K562 (cell line): Measurements from ENCODE around the gene NIPAL3. TPM values are rescaled to one million over a fixed set of nuclear protein-coding genes. Genes with fewer than 3 reads are reported as not detected.

Experiments
- ATAC-seq: fragments of 200-7000 bp; cut with Tn5 transposase; 3 replicates; pipeline ENCODE4 v1.9.1; 2020; ENCODE audit warnings: moderate library complexity
- BruUV-seq: library from RNA; stranded (reverse); fragments of 400-500 nt; replicated peaks from 2 replicates; lab custom pipeline; 2021; lab: Mats Ljungman, UMichigan
- CTCF ChIA-PET: fragments of 300-600 bp; formaldehyde crosslinking; extraction: SDS; loops from one replicate; lab custom pipeline; 2021; ENCODE audit warnings: low intra/inter-chr PET ratio; lab: Yijun Ruan, JAX
- POLR2A ChIA-PET: fragments of 300-600, 350-650 bp; sonication (Branson Sonifier 250); formaldehyde crosslinking; extraction: SDS; loops from one replicate; lab custom pipeline; 2021; ENCODE audit warnings: antibody characterized with exemption, inconsistent platforms; lab: Yijun Ruan, JAX
- DNase-seq, 4 experiments: peaks; one replicate each; pipeline versions ENCODE4 v3.0.0 to v3.0.0-alpha.2; 2011 to 2018; ENCODE audit warnings: low spot score in 3 of 4, mixed read lengths in 3 of 4; ENCODE audit errors: extremely low read depth in 1 of 4
- FAIRE-seq: peaks from 2 replicates; lab custom pipeline; 2011; peaks lifted over from hg19 to GRCh38; lab: Jason Lieb, UNC
- H2AFZ ChIP-seq: 2 replicates; pipeline ENCODE4 v1.6.0; 2011; ENCODE audit warnings: low read depth, low read length, control low read depth, inconsistent platforms
- H3K27ac ChIP-seq: fragments of 200-600 bp; 3 replicates; pipeline ENCODE4 v1.8.0; 2011; ENCODE audit warnings: low read depth, mild to moderate bottlenecking, control low read depth, inconsistent platforms, low read length, moderate library complexity, mixed read lengths; ENCODE audit errors: extremely low read depth
- H3K27me3 ChIP-seq, 2 experiments: fragments of 300-600 bp in 1 of 2; 2 replicates in 1 of 2; 3 replicates in 1 of 2; pipeline versions ENCODE4 v1.6.0 to v1.8.0; 2011; ENCODE audit warnings: inconsistent platforms in 2 of 2, low read length in 2 of 2, mild to moderate bottlenecking in 1 of 2, mixed read lengths in 1 of 2, moderate library complexity in 1 of 2; ENCODE audit not compliant: control insufficient read depth in 2 of 2, insufficient read depth in 2 of 2
- H3K36me3 ChIP-seq: fragments of 300-600 bp; 3 replicates; pipeline ENCODE4 v1.8.0; 2011; ENCODE audit warnings: mild to moderate bottlenecking, low read length, inconsistent platforms; ENCODE audit not compliant: control insufficient read depth, insufficient read depth
- H3K4me1 ChIP-seq, 2 experiments: fragments of 200-600 bp in 1 of 2; replicated peaks in 1 of 2; 2 replicates in 1 of 2; 3 replicates in 1 of 2; pipeline versions ENCODE4 v1.5.1 to v1.8.0; 2011; ENCODE audit warnings: inconsistent platforms in 2 of 2, low read length in 2 of 2, mild to moderate bottlenecking in 1 of 2, mixed read lengths in 1 of 2, moderate library complexity in 1 of 2; ENCODE audit not compliant: control insufficient read depth in 2 of 2, insufficient read depth in 2 of 2
- H3K4me2 ChIP-seq: 2 replicates; pipeline ENCODE4 v1.6.1; 2011; ENCODE audit warnings: low read length, control low read depth, inconsistent platforms, mixed read lengths; ENCODE audit not compliant: insufficient read depth
- H3K4me3 ChIP-seq: fragments of 200-600 bp; sonication (generic), shearing (Covaris generic); 2 replicates; pipeline ENCODE4 v1.5.1; 2016; ENCODE audit warnings: control low read depth, inconsistent platforms
- H3K79me2 ChIP-seq: fragments of 200-600 bp; 3 replicates; pipeline ENCODE4 v1.8.0; 2011; ENCODE audit warnings: low read length, inconsistent platforms; ENCODE audit not compliant: control insufficient read depth, insufficient read depth
- H3K9ac ChIP-seq, 2 experiments: 2 replicates each; pipeline versions ENCODE4 v1.6.0 to v1.6.1; 2011; ENCODE audit warnings: low read depth in 2 of 2, low read length in 2 of 2, control low read depth in 1 of 2, inconsistent platforms in 1 of 2, mild to moderate bottlenecking in 1 of 2, mixed read lengths in 1 of 2; ENCODE audit not compliant: insufficient read depth in 1 of 2
- H3K9me1 ChIP-seq: one replicate; pipeline ENCODE4 v1.6.0; 2011; ENCODE audit warnings: inconsistent platforms, mild to moderate bottlenecking, low read length, moderate library complexity; ENCODE audit not compliant: control insufficient read depth, insufficient read depth
- H3K9me3 ChIP-seq: replicated peaks from 2 replicates; pipeline ENCODE4 v1.5.1; 2011; ENCODE audit warnings: low read depth, low read length, inconsistent platforms; ENCODE audit not compliant: control insufficient read depth, insufficient read depth
- H4K20me1 ChIP-seq: replicated peaks from 2 replicates; pipeline ENCODE4 v1.6.1; 2011; ENCODE audit warnings: low read length, inconsistent platforms, mixed read lengths; ENCODE audit not compliant: control insufficient read depth, insufficient read depth
- CBX2 ChIP-seq: fragments of 200-600 bp; sonication (generic); IDR thresholded peaks from one replicate; pipeline ENCODE4 v1.6.1; 2012; ENCODE audit warnings: mild to moderate bottlenecking, low read length, inconsistent platforms; ENCODE audit not compliant: insufficient read depth, poor library complexity, severe bottlenecking
- CBX8 ChIP-seq: fragments of 200-600 bp; sonication (generic); IDR thresholded peaks from 2 replicates; pipeline ENCODE4 v1.6.1; 2012; ENCODE audit warnings: borderline replicate concordance, mixed run types, low read depth, mild to moderate bottlenecking, moderate library complexity, mixed read lengths, low read length, control low read depth, inconsistent platforms; ENCODE audit not compliant: poor library complexity, severe bottlenecking; ENCODE audit errors: extremely low read depth
- ZNF217 ChIP-seq: sonication (generic); formaldehyde crosslinking; IDR thresholded peaks from 2 replicates; pipeline ENCODE4 v1.8.0; 2022; ENCODE audit warnings: mild to moderate bottlenecking, missing genetic modification reagents
- ZNF282 ChIP-seq: sonication (generic); formaldehyde crosslinking; IDR thresholded peaks from 2 replicates; pipeline ENCODE4 v1.8.1; 2023; ENCODE audit warnings: missing genetic modification reagents
- ZNF785 ChIP-seq: fragments of 250-450 bp; sonication (Bioruptor Pico); IDR thresholded peaks from 2 replicates; pipeline ENCODE4 v1.4.0; 2020; ENCODE audit warnings: mild to moderate bottlenecking
- WGBS: fragments of 100-300 bp; shearing (Covaris generic); methylation state at CpG from one replicate; pipeline ENCODE4 v1.1.6; 2016; ENCODE audit warnings: low coverage, mixed read lengths; ENCODE audit not compliant: insufficient coverage; ENCODE audit errors: missing lambda C conversion rate; 5-methylcytosine and 5-hydroxymethylcytosine counted together
- in situ Hi-C: fragments of 300-500 bp; cut with MboI; formaldehyde crosslinking; loops from 4 replicates; pipeline ENCODE4 v1.15.0; 2018; ENCODE audit warnings: inconsistent platforms, mixed read lengths
- intact Hi-C: fragments of 100-400 bp; cut with micrococcal nuclease; formaldehyde crosslinking; loops from 2 replicates; pipeline ENCODE4 v1.14.2; 2022
- polyA plus RNA-seq, 8 experiments: library from polyadenylated mRNA; depleted of rRNA in 4 of 8; stranded (reverse) in 5 of 8; unstranded in 3 of 8; fragments of >200 nt; fragmentation: Nextera tagmentation in 2 of 8; fragmentation: Illumina TruSeq in 1 of 8; extraction: Ambion mirVana in 2 of 8; extraction: Trizol in 1 of 8; gene quantifications; 2 replicates each; pipeline versions ENCODE4 v1.2.1 to v1.2.3, GENCODE V29; 2011 to 2014; ENCODE audit warnings: inconsistent platforms in 1 of 8, missing spikeins in 1 of 8
- total RNA-seq, 7 experiments: library from RNA; depleted of rRNA in 6 of 7; stranded (reverse); fragments of >200 nt in 6 of 7; fragmentation: Illumina TruSeq in 2 of 7; extraction: Trizol in 2 of 7; gene quantifications; 2 replicates each; pipeline versions ENCODE4 v1.2.1 to v1.2.3, GENCODE V29; 2011 to 2021; ENCODE audit warnings: low replicate concordance in 1 of 7

The NIPAL3 gene
- total and polyA plus RNA-seq, 9 of the 15 experiments (the other 6 are each of a cell fraction or from before 2014, with no cell fraction given), result 10.5 to 26.3 (median 16.0) TPM

DNA sequence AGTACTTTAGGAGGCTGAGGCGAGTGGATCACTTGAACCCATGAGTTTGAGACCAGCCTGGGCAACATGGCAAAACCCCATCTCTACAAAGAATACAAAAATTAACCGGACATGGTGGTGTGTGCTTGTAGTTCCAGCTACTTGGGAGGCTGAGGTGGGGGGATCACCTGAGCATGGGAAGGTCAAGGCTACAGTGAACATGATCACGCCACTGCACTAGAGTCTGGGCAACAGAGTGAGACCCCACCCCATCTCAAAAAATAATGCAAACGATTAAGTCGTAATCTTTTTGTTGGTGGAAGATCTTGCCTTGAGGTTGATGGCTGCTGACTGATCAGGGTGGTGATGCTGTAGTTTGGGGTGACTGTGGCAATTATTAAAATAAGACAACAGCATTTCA is 93.3 kb downstream of the NIPAL3 start:
- CTCF ChIA-PET, result no interaction called here
- no peak overlapping the region for H3K4me2 ChIP-seq
- in situ Hi-C loops (no loop called here), intact Hi-C loops (no loop called here)
- H3K36me3 ChIP-seq, result no peaks in the 10 kb centered on the region
- no peak overlapping the region for H3K9ac ChIP-seq
- H3K9me3 ChIP-seq, result no peaks in the 10 kb centered on the region
- H2AFZ ChIP-seq, result no peak overlapping the region
- WGBS, result 6% methylated on average over 5 of the region's 5 CpGs
- BruUV-seq, result no TSS peak
- FAIRE-seq, result no peak
- no peaks in the 10 kb centered on the region; the same call in 1 of the 2 replicates for H4K20me1 ChIP-seq
- no peak for DNase-seq
- TF ChIP-seq CBX2 (peak; percentile 42), ZNF217 (no peak)
- TF ChIP-seq, all 486 proteins: peak for 1
- Histone ChIP-seq H3K27me3 (peaks cover 60 to 68% of the 10 kb centered on the region in 2 experiments), H3K27ac (no peak overlapping the region), H3K4me1 (peaks cover 6 to 7% of the 10 kb centered on the region in 2 experiments; a peak in 3 of 5 replicates), H3K9me1 (no peaks in the 10 kb centered on the region), H3K79me2 (no peaks in the 10 kb centered on the region), H3K4me3 (no peak overlapping the region)
- no peak for ATAC-seq
- POLR2A ChIA-PET, result interaction anchor here (0.7 to 1.8 kb wide), 3 partner anchors 8 to 64 kb away, joined by 3 to 5 read pairs (median 4); no protein-coding TSS in a partner anchor

DNA sequence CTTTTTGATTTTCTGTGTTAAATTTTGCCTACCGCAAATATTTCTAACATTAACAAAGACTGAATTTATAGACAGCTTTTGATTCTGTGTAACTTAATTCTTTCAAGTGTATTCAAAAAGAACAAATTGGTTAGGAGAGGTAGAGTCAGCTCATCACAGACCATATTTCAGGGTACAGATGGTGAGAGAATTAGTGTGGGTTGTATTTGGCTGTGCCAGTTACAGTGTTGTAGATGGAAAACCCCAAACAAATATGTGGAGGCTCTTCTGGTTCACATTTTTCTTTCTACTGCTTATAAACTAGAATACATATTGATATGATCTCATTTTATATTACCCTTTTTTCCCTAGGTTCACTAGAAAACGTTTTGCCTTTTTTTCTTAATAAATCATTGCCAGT is 98.1 kb downstream of the NIPAL3 start:
- POLR2A ChIA-PET, result interaction anchor here (1.4 kb wide), 1 partner anchor 10 kb away, joined by 4 read pairs; no protein-coding TSS in a partner anchor
- DNase-seq (no peak), FAIRE-seq (no peak), ATAC-seq (no peak)
- no peaks in the 10 kb centered on the region; a peak in 1 of 5 replicates for H3K4me1 ChIP-seq
- no peak for TF ChIP-seq ZNF282 (CRISPR knock-in tag)
- TF ChIP-seq ZNF785 (CRISPR knock-in tag), result no peak
- peak; percentile 68 for TF ChIP-seq CBX8
- WGBS, result 21% methylated on average over 2 of the region's 2 CpGs
- CTCF ChIA-PET, result no interaction called here
- H4K20me1 ChIP-seq, result no peaks in the 10 kb centered on the region; the same call in 1 of the 2 replicates
- intact Hi-C loops, result no loop called here
- no peaks in the 10 kb centered on the region for H3K9me1 ChIP-seq
- BruUV-seq, result no TSS peak
- H3K27me3 ChIP-seq, result peaks cover 50 to 62% of the 10 kb centered on the region in 2 experiments
- in situ Hi-C loops, result no loop called here
- no peaks in the 10 kb centered on the region for H3K79me2 ChIP-seq
- H3K36me3 ChIP-seq, result no peaks in the 10 kb centered on the region
- no peak overlapping the region for H3K27ac ChIP-seq
- no peak overlapping the region for H3K4me2 ChIP-seq
- no peak overlapping the region for H2AFZ ChIP-seq
- H3K9me3 ChIP-seq, result no peaks in the 10 kb centered on the region
- H3K9ac ChIP-seq, result no peak overlapping the region
- H3K4me3 ChIP-seq, result no peak overlapping the region
